Neutrophil (primary cell): ENCODE measurements around the gene PLPPR2.

Source experiments
- H3K27ac ChIP-seq: fragments of 200-600 bp; sonication (generic); 2 replicates; pipeline ENCODE4 v1.5.1; 2016; ENCODE audit warnings: mild to moderate bottlenecking, moderate library complexity
- H3K27me3 ChIP-seq: fragments of 200-600 bp; sonication (generic); 2 replicates; pipeline ENCODE4 v1.6.0; 2016; ENCODE audit warnings: mild to moderate bottlenecking
- H3K36me3 ChIP-seq: fragments of 200-600 bp; sonication (generic); 2 replicates; pipeline ENCODE4 v1.5.1; 2017
- H3K4me1 ChIP-seq, 2 experiments: fragments of 200-600 bp in 1 of 2; sonication (generic) in 1 of 2; 1 replicate in 1 of 2; 2 replicates in 1 of 2; pipeline versions ENCODE4 v1.5.1 to v1.6.1; 2013 to 2016; ENCODE audit warnings: low read depth in 1 of 2, low read length in 1 of 2, mild to moderate bottlenecking in 1 of 2, moderate library complexity in 1 of 2; ENCODE audit not compliant: control insufficient read depth in 1 of 2, insufficient read depth in 1 of 2
- H3K4me3 ChIP-seq, 2 experiments: fragments of 200-600 bp in 1 of 2; sonication (generic) in 1 of 2; 1 replicate in 1 of 2; 2 replicates in 1 of 2; pipeline ENCODE4 v1.5.1; 2013 to 2016; ENCODE audit warnings: low read depth in 1 of 2, low read length in 1 of 2, mild to moderate bottlenecking in 1 of 2, moderate library complexity in 1 of 2
- H3K9me3 ChIP-seq: fragments of 200-600 bp; sonication (generic); 2 replicates; pipeline ENCODE4 v1.5.1; 2016
- CTCF ChIP-seq: fragments of 200-600 bp; sonication (generic); IDR thresholded peaks from 2 replicates; pipeline ENCODE4 v1.5.1; 2016; ENCODE audit warnings: antibody characterized with exemption

PLPPR2 gene

GRCh38 chr19:11373166-11373884 is 18.1 kb downstream of the PLPPR2 start:
- Histone ChIP-seq H3K36me3 (peaks cover 10% of the 10 kb centered on the region), H3K4me3 (peak overlapping the region in 1 of 2 experiments; percentile 84), H3K9me3 (no peaks in the 10 kb centered on the region), H3K4me1 (peaks cover 45 to 48% of the 10 kb centered on the region in 2 experiments), H3K27me3 (no peaks in the 10 kb centered on the region), H3K27ac (peak overlapping the region; percentile 95)
- no peak for TF ChIP-seq CTCF

- no peaks in the 10 kb centered on the region for H3K27me3 ChIP-seq
- H3K4me1 ChIP-seq, result peaks cover 50 to 53% of the 10 kb centered on the region in 2 experiments
- H3K4me3 ChIP-seq, result peak overlapping the region; percentile 84 to 93
- H3K36me3 ChIP-seq, result peaks cover 15% of the 10 kb centered on the region
- peak overlapping the region; percentile 95 for H3K27ac ChIP-seq
- no peak for TF ChIP-seq CTCF
- no peaks in the 10 kb centered on the region for H3K9me3 ChIP-seq
These were observed 18.7 kb downstream of the PLPPR2 start for GRCh38 chr19:11373885-11374432.

- Histone ChIP-seq H3K9me3 (no peaks in the 10 kb centered on the region), H3K4me1 (peaks cover 51 to 59% of the 10 kb centered on the region in 2 experiments), H3K27ac (peak within 1 kb of the TSS; percentile 95), H3K27me3 (no peaks in the 10 kb centered on the region), H3K36me3 (peaks cover 15% of the 10 kb centered on the region), H3K4me3 (peak within 1 kb of the TSS; percentile 84 to 93)
- no peak for TF ChIP-seq CTCF
These were observed 19.4 kb downstream of the PLPPR2 start, which contains the start of gene SWSAP1 for GRCh38 chr19:11374433-11375142. Gene SWSAP1, plus strand, starts transcription at chr19:11374666. Its CDS starts 15 bp downstream, at chr19:11374681.

GRCh38 chr19:11375143-11375948 is 20.1 kb downstream of the PLPPR2 start:
- TF ChIP-seq CTCF, result no peak
- Histone ChIP-seq H3K27me3 (no peaks in the 10 kb centered on the region), H3K9me3 (no peaks in the 10 kb centered on the region), H3K4me3 (peak overlapping the region; percentile 84 to 93), H3K4me1 (peaks cover 58 to 67% of the 10 kb centered on the region in 2 experiments), H3K27ac (peak overlapping the region; percentile 95), H3K36me3 (peaks cover 15% of the 10 kb centered on the region)

GRCh38 chr19:11377237-11377636 is 22.0 kb downstream of the PLPPR2 start:
- Histone ChIP-seq H3K27ac (peak overlapping the region; percentile 95), H3K4me1 (peaks cover 76 to 82% of the 10 kb centered on the region in 2 experiments), H3K9me3 (no peaks in the 10 kb centered on the region), H3K36me3 (peaks cover 15% of the 10 kb centered on the region), H3K27me3 (no peaks in the 10 kb centered on the region), H3K4me3 (peak overlapping the region; percentile 84 to 93)
- no peak for TF ChIP-seq CTCF
